HG03571 (cell line): ENCODE results near the gene MLPH.

ENCODE experiments used
- ATAC-seq: cut with Tn5 transposase; IDR thresholded peaks from one replicate; pipeline ENCODE4 v1.9.1; 2021; ENCODE audit not compliant: unreplicated experiment

MLPH gene

GRCh38 chr2:237540223-237540775 is 53.2 kb downstream of the MLPH start:
- ATAC-seq: no peak

- no peak for ATAC-seq
Measured at GRCh38 chr2:237540823-237541222, 53.8 kb downstream of the MLPH start.

- ATAC-seq: no peak
Measured at GRCh38 chr2:237541243-237541642, 54.2 kb downstream of the MLPH start.

DNA sequence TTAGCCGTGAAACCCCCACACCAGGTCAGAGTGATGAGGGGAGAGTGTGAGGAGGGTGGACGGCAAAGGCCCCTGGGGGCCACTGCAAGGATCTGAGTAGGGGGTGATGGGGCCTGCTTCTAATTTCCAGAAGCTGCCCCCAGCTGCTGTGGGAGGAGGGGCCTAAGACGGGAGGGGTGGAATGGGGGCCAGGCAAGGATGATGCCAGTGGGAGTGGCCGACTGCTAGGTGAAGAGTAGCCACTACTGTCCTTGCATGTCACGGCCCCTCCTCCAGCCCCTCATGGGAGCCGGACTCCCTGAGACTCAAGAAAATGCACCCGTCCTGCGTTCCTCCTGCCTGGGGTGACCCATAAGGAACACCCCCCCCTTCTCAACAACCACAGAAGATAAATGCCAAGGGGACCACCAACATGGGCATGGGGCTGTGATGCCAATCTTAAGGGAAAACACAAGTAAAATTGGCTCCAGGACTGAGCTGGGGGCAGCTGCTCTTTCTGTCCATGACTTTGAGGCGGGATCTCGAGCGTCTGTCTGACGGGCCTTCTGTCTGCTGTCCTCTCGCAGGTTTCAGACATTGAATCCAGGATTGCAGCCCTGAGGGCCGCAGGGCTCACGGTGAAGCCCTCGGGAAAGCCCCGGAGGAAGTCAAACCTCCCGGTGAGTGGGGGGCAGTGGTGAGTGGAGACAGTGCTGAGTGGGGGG is 55.1 kb downstream of the MLPH start:
- no peak for ATAC-seq

DNA sequence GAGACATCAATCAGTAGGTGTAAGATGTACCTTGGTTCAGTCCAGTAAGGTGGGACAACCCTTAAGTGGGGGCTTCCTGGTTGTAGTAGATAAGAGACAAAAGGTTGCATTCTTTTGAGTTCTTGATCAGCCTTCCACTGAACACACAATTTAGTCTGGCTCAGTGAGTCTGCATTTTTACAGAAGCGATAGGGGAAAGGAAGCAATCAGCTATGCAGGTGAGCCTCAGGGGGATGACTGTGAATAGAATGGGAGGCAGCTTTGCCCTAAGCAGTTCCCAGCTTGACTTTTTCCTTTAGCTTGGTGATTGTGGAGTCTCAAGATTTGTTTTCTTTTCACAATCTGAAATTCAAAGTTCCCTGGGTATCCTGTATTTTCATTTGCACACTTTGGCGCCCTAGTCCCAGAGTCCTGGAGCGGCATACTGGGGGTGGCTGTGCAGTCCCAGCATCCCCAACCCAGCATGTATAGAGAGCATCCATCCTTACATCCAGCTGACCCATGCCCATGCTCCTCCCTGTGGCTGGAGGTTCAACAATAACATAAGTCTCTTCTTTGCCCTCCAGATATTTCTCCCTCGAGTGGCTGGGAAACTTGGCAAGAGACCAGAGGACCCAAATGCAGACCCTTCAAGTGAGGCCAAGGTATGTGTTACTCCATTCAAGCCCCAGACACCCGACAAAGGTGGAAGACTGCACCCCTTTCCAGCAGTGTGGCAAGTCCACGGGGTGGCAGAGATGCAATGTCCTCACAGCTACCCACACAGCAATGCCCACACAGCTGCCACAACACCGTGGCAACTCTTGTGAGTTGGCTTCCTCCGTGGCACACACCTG is 59.2 kb downstream of the MLPH start:
- ATAC-seq: no peak

DNA sequence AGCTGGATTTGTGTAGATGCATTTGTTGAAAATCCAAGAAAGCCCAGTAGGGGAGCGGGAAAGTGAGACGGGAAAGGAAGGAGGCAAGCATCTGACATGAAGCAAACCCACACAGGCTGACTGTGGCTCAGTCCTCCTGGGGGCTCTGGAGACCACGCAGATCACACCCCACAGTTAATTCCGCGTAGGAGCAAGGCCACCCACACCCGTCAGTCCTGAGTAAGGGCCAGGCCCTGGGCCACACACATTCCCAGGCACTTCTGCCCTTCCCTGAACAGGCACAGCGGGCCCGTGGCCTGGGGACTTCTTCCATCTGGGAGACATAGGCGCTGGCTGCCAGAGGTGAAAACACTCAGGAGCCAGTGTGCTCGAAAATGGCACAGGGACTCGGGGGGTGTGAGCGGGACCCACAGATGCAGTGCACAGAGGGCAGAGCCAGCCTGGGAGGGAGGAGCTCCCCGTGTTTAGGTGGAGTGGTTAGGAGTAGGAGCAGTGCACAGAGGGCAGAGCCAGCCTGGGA is 59.9 kb downstream of the MLPH start:
- ATAC-seq: no peak

- no peak for ATAC-seq
Measured at GRCh38 chr2:237547841-237548416, 60.9 kb downstream of the MLPH start.

- ATAC-seq: no peak
Measured at GRCh38 chr2:237549216-237549615, 62.2 kb downstream of the MLPH start.

- no peak for ATAC-seq
Measured at GRCh38 chr2:237549643-237550415, 62.8 kb downstream of the MLPH start.

DNA sequence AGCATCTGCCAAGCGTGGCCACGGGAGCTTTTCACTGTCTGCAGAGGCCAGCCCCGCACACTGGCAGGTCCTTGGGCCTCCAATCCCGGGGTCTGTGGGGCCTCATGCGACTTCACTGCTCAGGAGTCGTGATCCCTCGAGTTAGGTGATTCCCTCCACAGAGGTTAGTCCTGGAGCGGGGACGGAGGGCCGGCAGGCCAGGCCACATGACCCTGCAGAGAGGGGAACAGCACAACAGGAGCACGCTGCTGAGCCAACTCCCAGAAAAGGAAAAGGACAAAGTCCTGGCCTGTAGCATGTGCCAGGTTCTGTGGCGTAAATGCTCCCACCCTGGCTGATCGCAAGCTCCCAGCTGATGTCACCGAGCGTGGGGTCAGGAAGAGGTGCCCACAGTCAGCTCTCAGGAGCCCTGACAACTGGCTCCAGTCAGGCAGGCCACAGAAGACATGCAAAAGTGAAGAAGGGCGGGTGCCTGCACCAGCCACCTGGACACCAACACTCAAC is 64.1 kb downstream of the MLPH start:
- no peak for ATAC-seq

GRCh38 chr2:237552908-237553307 is 65.9 kb downstream of the MLPH start:
- no peak for ATAC-seq

- ATAC-seq: no peak
Measured at GRCh38 chr2:237553948-237554347, 66.9 kb downstream of the MLPH start.

DNA sequence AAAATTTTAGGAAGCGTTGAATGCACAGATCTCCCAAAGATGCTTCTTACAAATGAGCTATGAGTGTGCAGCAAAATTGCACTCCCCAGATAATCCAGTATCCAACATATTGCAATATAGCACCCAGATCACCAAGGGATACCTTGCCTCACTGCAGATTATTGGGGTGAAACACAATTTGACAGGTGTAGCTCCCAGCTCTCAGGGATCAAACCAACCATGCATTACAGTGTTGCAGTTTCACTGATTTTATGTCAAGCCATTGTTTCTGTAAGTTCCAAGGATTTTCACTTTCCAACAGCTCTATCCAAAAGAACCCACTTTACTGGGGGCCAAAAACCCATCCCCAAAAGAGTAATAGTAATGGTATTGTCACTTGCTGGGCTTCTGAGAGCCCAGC is 68.5 kb downstream of the MLPH start:
- no peak for ATAC-seq

GRCh38 chr2:237556773-237557632 is 70.0 kb downstream of the MLPH start:
- ATAC-seq: peak; percentile 96

DNA sequence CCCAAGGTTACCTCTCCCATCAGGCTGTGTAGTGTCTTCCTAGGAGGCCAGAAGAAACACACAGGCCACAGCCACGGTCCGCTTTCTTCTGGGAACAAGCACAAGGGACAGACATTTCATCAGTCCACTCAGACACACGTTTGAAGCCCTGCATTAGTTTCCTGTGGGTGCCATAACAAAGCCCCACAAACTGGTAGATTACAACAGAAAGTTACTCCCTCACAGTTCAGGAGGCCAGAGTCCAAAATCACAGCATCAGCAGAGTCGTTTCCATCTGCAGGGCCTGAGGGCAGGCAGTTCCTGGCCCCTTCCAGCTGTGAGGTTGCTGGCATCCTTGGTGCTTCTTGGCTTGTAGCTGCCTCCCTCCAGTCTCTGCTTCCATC is 70.6 kb downstream of the MLPH start:
- ATAC-seq: peak; percentile 23

GRCh38 chr2:237558961-237559641 is 72.0 kb downstream of the MLPH start:
- ATAC-seq: no peak

DNA sequence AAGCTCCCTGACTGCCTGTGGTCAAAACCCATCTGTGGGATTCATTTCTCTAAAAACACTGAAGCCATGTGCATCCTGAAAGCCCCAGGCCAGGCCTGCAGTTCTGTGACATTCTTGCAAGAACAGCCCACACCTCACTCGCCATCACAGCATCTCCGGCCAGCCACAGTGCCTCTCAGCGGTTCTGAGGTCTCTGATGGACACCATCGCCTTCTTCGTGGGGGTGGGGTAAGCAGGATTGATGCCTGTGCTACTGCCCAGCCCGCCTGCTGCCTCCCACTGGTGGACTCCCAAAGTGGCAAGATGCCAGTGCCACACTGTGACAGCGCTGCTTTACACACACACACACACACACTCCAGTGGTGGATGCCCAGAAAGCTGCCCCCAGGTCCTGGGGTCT is 74.2 kb downstream of the MLPH start:
- ATAC-seq: no peak

DNA sequence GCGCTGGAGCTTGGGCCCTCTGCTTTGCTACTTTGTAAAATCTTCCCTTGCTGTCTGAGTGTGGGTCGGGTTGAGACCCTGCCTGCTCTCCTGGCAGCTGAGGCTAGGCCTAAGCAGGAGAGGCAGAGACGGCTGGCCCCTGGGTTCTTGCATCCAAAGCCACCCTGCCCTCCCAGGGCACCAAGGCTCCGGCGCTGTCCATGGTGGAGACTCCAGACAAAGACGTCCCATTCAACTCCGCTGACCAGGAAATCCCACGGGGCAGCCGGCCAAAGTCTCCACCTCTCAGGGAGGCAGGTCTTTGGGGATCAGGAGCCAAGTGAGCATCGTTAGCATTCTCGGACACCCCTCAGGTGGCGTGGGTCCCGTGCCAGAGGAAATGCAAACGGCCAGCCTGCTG is 76.8 kb downstream of the MLPH start:
- ATAC-seq: no peak

DNA sequence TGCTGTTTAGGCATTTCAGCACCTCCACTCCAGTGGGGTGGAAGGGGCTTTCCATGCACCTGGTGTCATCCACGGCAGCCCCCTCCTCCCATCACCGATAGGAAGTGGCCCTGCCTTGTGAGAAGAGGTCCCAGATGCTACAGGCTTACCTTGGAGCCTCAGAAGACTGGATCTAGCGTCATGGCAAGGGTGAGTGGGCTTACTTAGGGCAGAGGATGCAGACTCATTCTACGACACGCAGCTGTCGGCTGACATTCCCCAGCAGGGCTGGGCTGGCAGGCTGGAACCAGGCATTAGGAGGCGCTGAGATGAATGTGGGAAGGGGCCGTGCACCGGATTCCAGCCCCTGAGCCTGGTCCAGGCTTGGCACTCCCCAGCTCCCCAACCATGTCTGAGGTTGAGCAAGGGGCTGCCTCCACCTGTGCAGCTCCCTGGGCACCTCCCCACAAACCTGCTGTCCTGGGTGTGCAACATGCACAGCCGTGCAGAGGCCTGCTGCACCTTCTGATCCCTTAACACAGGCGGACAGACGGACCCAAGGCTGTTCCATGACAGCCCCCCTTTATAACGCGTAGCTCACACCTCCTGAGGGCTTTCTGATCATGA is 77.6 kb downstream of the MLPH start:
- no peak for ATAC-seq
